ENCODE measurements around the gene ADAMTSL4. TPM values are rescaled to one million over a fixed set of nuclear protein-coding genes. Genes with fewer than 3 reads are reported as not detected.
A peak's percentile ranks its signal among the peaks of the same experiment; 100 is the strongest.

The ADAMTSL4 gene
- total and polyA plus RNA-seq, 9 of the 15 experiments (the other 6 are each of a cell fraction or from before 2014, with no cell fraction given), result 12.7 to 212 (median 35.6) TPM

- TF ChIP-seq HMGXB4 (CRISPR knock-in tag; IDR thresholded peaks at IDR 0.05), result no peak
- TF ChIP-seq HMGN3 (IDR thresholded peaks at IDR 0.05; ENCODE audit: borderline replicate concordance, extremely low read depth, insufficient read length, low read depth, low read length), result peak; percentile 67
- no peak for TF ChIP-seq ZNF174 (CRISPR knock-in tag; IDR thresholded peaks at IDR 0.05)
- no peak for TF ChIP-seq RBM34 (IDR thresholded peaks at IDR 0.05; ENCODE audit: borderline replicate concordance, insufficient read depth, low read length)
- TF ChIP-seq ZNF316 (IDR thresholded peaks at IDR 0.05), result no peak
- TF ChIP-seq CBFA2T2 (conservative IDR thresholded peaks at IDR 0.05), result no peak
- TF ChIP-seq TAF1 (IDR thresholded peaks at IDR 0.05; ENCODE audit: control insufficient read depth, extremely low read depth, insufficient read depth, low read length, severe bottlenecking), result peak; percentile 99
- TF ChIP-seq DNMT1 (IDR thresholded peaks at IDR 0.05), result no peak
- no peak for TF ChIP-seq YBX1 (IDR thresholded peaks at IDR 0.05)
- TF ChIP-seq NR3C1 (CRISPR knock-in tag; IDR thresholded peaks at IDR 0.05), result no peak
- peak; percentile 70 to 72; a peak in 2 of 4 replicates for TF ChIP-seq NRF1 (conservative IDR thresholded peaks at IDR 0.05 in 1 of 2, IDR thresholded peaks at IDR 0.05 in 1 of 2)
- peak; percentile 46; the same call in 1 of the 2 replicates for TF ChIP-seq SP1 (CRISPR knock-in tag; IDR thresholded peaks at IDR 0.05)
- no peak for TF ChIP-seq EWSR1 (IDR thresholded peaks at IDR 0.05; ENCODE audit: borderline replicate concordance, low read depth, partially characterized antibody)
- TF ChIP-seq ESRRA (IDR thresholded peaks at IDR 0.05; ENCODE audit: borderline replicate concordance, low read depth), result 0 out of 2 replicates have a peak, but pooled peaks have one; percentile 17
- no peak for TF ChIP-seq HMG20A (CRISPR knock-in tag; conservative IDR thresholded peaks at IDR 0.05)
- TF ChIP-seq FIP1L1 (IDR thresholded peaks at IDR 0.05; ENCODE audit: low read depth, low read length, poor library complexity, severe bottlenecking), result peak; percentile 100
- TF ChIP-seq RREB1 (CRISPR knock-in tag; IDR thresholded peaks at IDR 0.05), result peak; percentile 29; the same call in 1 of the 2 replicates
- TF ChIP-seq JUNB (CRISPR knock-in tag; conservative IDR thresholded peaks at IDR 0.05), result no peak
- no peak for TF ChIP-seq HOXB6 (CRISPR knock-in tag; IDR thresholded peaks at IDR 0.05; ENCODE audit: borderline replicate concordance)
- TF ChIP-seq SAP30 (IDR thresholded peaks at IDR 0.05; ENCODE audit: borderline replicate concordance, insufficient read depth, low read depth, low read length, poor library complexity, severe bottlenecking), result no peak
Measured at GRCh38 chr1:150579110-150579944, 30.1 kb downstream of the ADAMTSL4 start, which contains the start of gene MCL1 (continued).

All from K562 (cell line).